NCI-H2227 (cell line): Measurements from ENCODE around the gene CFAP53.
"Not testable (repeated sequence)": the region's sequence is repeated elsewhere in the genome, so short reads cannot be mapped to it uniquely, and the experiment has no call there.

ENCODE experiments used
- DNase-seq: peaks from one replicate; lab custom pipeline; 2025; ENCODE audit not compliant: unreplicated experiment; lab: John Stamatoyannopoulos, UW

The CFAP53 gene

GRCh38 chr18:50266248-50266704 is at the start of gene CFAP53:
CFAP53 (minus strand) TSS chr18:50266495; CDS start chr18:50266404, 91 bp downstream.
- peak; percentile 86 for DNase-seq

- DNase-seq, result no peak
Measured at GRCh38 chr18:50315100-50315871, 49.0 kb upstream of the CFAP53 start.

GRCh38 chr18:50313873-50314460 is 47.7 kb upstream of the CFAP53 start:
- no peak for DNase-seq

GRCh38 chr18:50313031-50313607 is 46.8 kb upstream of the CFAP53 start:
- DNase-seq, result no peak

- no peak for DNase-seq
Measured at GRCh38 chr18:50312296-50313030, 46.2 kb upstream of the CFAP53 start.

- no peak for DNase-seq
Measured at GRCh38 chr18:50311650-50312049, 45.4 kb upstream of the CFAP53 start.

- DNase-seq, result no peak
Measured at GRCh38 chr18:50310080-50310479, 43.8 kb upstream of the CFAP53 start.

- DNase-seq, result not testable (repeated sequence)
Measured at GRCh38 chr18:50308851-50309250, 42.6 kb upstream of the CFAP53 start.

GRCh38 chr18:50307738-50308470 is 41.6 kb upstream of the CFAP53 start:
- peak; percentile 92 for DNase-seq

GRCh38 chr18:50307400-50307737 is 41.1 kb upstream of the CFAP53 start:
- DNase-seq, result no peak

GRCh38 chr18:50306944-50307343 is 40.6 kb upstream of the CFAP53 start:
- DNase-seq, result no peak

GRCh38 chr18:50301074-50301473 is 34.8 kb upstream of the CFAP53 start:
- DNase-seq, result no peak

GRCh38 chr18:50299626-50300388 is 33.5 kb upstream of the CFAP53 start:
- DNase-seq, result no peak

GRCh38 chr18:50298443-50299284 is 32.4 kb upstream of the CFAP53 start:
- DNase-seq, result no peak

- DNase-seq, result peak; percentile 82
Measured at GRCh38 chr18:50297621-50298442, 31.5 kb upstream of the CFAP53 start.

GRCh38 chr18:50293039-50293438 is 26.7 kb upstream of the CFAP53 start:
- no peak for DNase-seq

GRCh38 chr18:50289108-50289443 is 22.8 kb upstream of the CFAP53 start:
- DNase-seq, result no peak

- DNase-seq, result not testable (repeated sequence)
Measured at GRCh38 chr18:50288348-50289107, 22.2 kb upstream of the CFAP53 start.
